ENCODE measurements around the gene EVL. TPM values are rescaled to one million over a fixed set of nuclear protein-coding genes. Genes with fewer than 3 reads are reported as not detected.

Gene EVL
- total RNA-seq, 1 donor = 14.4 TPM

GRCh38 chr14:100137173-100137572, 72.0 kb downstream of the EVL start:
- DNase-seq (ENCODE audit: low read depth) = no peak
- no peak overlapping the region for H3K4me3 ChIP-seq (ENCODE audit: low read depth, low read length)
- no peak for TF ChIP-seq CTCF (IDR thresholded peaks at IDR 0.05; ENCODE audit: insufficient read depth, low read length)

- no peak for DNase-seq (ENCODE audit: low read depth)
- no peak for TF ChIP-seq CTCF (IDR thresholded peaks at IDR 0.05; ENCODE audit: insufficient read depth, low read length)
- H3K4me3 ChIP-seq (ENCODE audit: low read depth, low read length) = no peak overlapping the region
These were observed 73.0 kb downstream of the EVL start for GRCh38 chr14:100138082-100138787.

GRCh38 chr14:100138955-100139354, 73.7 kb downstream of the EVL start:
- H3K4me3 ChIP-seq (ENCODE audit: low read depth, low read length) = no peak overlapping the region
- no peak for TF ChIP-seq CTCF (IDR thresholded peaks at IDR 0.05; ENCODE audit: insufficient read depth, low read length)
- DNase-seq (ENCODE audit: low read depth) = no peak

DNA sequence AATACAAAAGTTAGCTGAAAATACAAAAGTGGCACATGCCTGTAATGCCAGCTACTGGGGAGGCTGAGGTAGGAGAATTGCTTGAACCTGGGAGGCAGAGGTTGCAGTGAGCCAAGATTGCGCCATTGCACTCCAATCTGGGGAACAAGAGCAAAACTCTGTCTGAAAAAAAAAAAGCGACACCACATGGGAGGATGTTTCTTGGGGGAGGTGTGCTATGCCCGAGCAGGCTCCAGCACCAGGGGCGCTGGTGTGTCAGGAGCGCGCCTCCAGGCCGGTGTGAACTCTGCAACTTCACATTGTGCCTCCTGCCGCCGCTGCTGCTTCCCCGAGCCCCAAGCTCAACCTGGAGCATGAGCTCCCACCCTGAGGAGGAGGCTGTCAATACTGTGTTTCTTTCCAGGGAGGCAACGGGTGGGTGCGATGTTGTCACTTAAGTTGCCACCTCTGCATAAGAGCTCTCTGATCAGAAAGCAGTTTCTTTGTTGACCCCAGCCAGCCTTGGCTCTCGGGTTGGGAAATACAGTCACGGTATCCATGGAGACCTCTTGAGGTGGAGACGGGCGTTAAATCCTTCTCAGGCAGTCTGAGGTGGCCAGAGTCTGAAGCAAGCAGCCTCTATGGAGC, 75.3 kb downstream of the EVL start:
- no peak for DNase-seq (ENCODE audit: low read depth)
- TF ChIP-seq CTCF (IDR thresholded peaks at IDR 0.05; ENCODE audit: insufficient read depth, low read length) = no peak
- no peak overlapping the region for H3K4me3 ChIP-seq (ENCODE audit: low read depth, low read length)

DNA sequence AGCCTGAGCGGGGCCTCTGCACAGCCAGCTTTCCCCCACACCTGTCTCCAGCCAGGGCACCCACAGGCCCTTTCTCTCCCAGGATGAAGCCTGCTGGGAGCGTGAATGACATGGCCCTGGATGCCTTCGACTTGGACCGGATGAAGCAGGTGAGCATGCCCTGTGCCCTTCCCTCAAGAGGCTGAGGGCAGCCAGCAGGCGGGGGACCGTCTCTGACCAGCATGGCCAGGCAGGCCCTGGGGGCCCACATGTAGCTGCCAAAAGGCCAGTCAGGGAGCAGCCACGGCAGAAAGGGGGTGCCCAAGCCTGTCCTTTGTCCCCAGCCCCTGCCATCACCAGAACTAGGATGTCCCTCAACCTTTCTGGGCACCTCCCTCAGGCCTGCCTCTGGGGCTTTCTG, 75.9 kb downstream of the EVL start:
- TF ChIP-seq CTCF (IDR thresholded peaks at IDR 0.05; ENCODE audit: insufficient read depth, low read length) = no peak
- no peak overlapping the region for H3K4me3 ChIP-seq (ENCODE audit: low read depth, low read length)
- no peak for DNase-seq (ENCODE audit: low read depth)

- no peak overlapping the region for H3K4me3 ChIP-seq (ENCODE audit: low read depth, low read length)
- no peak for DNase-seq (ENCODE audit: low read depth)
- no peak for TF ChIP-seq CTCF (IDR thresholded peaks at IDR 0.05; ENCODE audit: insufficient read depth, low read length)
These were observed 77.1 kb downstream of the EVL start for GRCh38 chr14:100142073-100143040.
